DOHH2 (cell line): ENCODE measurements around the gene MTG1.

Experiments used
- H3F3A ChIP-seq: fragments of 200-600 bp; sonication (generic), shearing (Covaris generic); 2 replicates; pipeline ENCODE4 v1.6.0; 2016; ENCODE audit warnings: antibody characterized with exemption, mild to moderate bottlenecking; ENCODE audit not compliant: control insufficient read depth, insufficient read depth
- H3K27ac ChIP-seq: fragments of 200-600 bp; sonication (generic); 2 replicates; pipeline ENCODE4 v1.5.1; 2014; ENCODE audit warnings: low read depth, mild to moderate bottlenecking, low read length, moderate library complexity
- H3K27me3 ChIP-seq: fragments of 200-600 bp; sonication (generic); 2 replicates; pipeline ENCODE4 v1.6.1; 2014; ENCODE audit warnings: mild to moderate bottlenecking, low read length, mixed read lengths; ENCODE audit not compliant: control insufficient read depth
- H3K36me3 ChIP-seq: fragments of 200-600 bp; sonication (generic); 2 replicates; pipeline ENCODE4 v1.6.1; 2014; ENCODE audit warnings: mild to moderate bottlenecking, low read length, moderate library complexity, mixed read lengths; ENCODE audit not compliant: control insufficient read depth
- H3K4me1 ChIP-seq: fragments of 200-600 bp; sonication (generic); 2 replicates; pipeline ENCODE4 v1.6.1; 2014; ENCODE audit warnings: mild to moderate bottlenecking, low read length, mixed read lengths; ENCODE audit not compliant: control insufficient read depth
- H3K4me2 ChIP-seq: fragments of 200-600 bp; sonication (generic); 2 replicates; pipeline ENCODE4 v1.6.0; 2014; ENCODE audit warnings: mild to moderate bottlenecking, low read length, moderate library complexity
- H3K4me3 ChIP-seq: fragments of 200-600 bp; sonication (generic); 2 replicates; pipeline ENCODE4 v1.5.1; 2014; ENCODE audit warnings: mild to moderate bottlenecking, low read length, mixed read lengths
- H3K79me2 ChIP-seq: fragments of 200-600 bp; sonication (generic); 2 replicates; pipeline ENCODE4 v1.6.1; 2014; ENCODE audit warnings: mild to moderate bottlenecking, low read length, mixed read lengths; ENCODE audit not compliant: control insufficient read depth
- H3K9me2 ChIP-seq: fragments of 200-600 bp; sonication (generic); replicated peaks from 2 replicates; pipeline ENCODE4 v1.6.1; 2014; ENCODE audit warnings: mild to moderate bottlenecking, low read length, mixed read lengths; ENCODE audit not compliant: control insufficient read depth
- H3K9me3 ChIP-seq: fragments of 200-600 bp; sonication (generic); 2 replicates; pipeline ENCODE4 v1.6.1; 2014; ENCODE audit warnings: antibody characterized with exemption, low read length, mixed read lengths; ENCODE audit not compliant: control insufficient read depth, insufficient read depth
- H4K20me1 ChIP-seq: fragments of 200-600 bp; sonication (generic); 2 replicates; pipeline ENCODE4 v1.6.0; 2014; ENCODE audit warnings: low read depth, mild to moderate bottlenecking, antibody characterized with exemption, low read length, moderate library complexity; ENCODE audit not compliant: control insufficient read depth, insufficient read depth
- EZH2phosphoT487 ChIP-seq: fragments of 200-600 bp; sonication (generic); IDR thresholded peaks from 2 replicates; pipeline ENCODE4 v1.6.1; 2017; ENCODE audit warnings: borderline replicate concordance, mild to moderate bottlenecking, antibody characterized with exemption, low read length, moderate library complexity, mixed read lengths
- TF ChIP-seq, protein P1 (sequence below): fragments of 200-600 bp; sonication (generic); IDR thresholded peaks from one replicate; pipeline ENCODE4 v1.5.1; 2014; ENCODE audit warnings: antibody characterized with exemption, mild to moderate bottlenecking, low read depth, low read length; ENCODE audit not compliant: poor library complexity, severe bottlenecking

The MTG1 gene

DNA sequence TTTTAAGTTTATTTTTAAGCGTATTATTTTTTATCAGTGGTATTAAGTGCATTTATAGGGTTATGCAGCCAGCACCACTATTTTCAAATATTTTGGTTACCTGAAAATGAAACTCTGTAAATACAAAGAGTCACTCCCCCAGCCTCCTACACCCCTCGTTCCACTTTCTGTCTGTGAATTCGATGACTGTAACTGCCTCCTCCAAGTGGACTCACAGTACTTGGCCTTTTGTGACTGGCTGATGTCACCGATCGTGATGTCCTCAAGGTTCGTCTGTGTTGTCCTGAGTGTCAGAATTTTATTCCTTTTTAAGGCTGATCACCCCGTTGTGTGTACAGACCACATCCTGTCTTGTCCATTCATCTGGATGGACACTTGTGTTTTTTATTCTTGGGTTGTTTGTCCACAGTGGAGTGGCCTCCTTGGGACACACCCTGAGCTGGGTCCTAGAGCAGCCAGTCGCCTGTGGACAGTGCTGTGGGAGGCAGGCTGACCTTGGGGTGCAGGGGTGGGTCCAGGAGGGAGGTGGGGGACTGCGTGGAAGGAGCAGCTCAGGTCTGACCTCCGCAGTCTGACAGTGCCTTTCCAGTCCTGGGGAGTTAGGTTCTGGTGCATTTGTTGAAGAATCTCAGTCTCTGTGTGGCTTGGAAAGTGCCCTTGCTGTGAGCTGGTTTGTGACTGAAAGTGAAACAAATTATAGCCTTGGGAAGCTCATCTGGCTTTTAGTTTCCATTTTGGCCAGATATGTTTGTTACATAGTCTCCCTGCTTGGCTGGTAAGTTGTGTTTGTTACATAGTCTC is 6.9 kb downstream of the MTG1 start:
- 0 out of 2 replicates have a peak, but pooled peaks cover 4% of the 10 kb centered on the region for H3F3A ChIP-seq
- no peaks in the 10 kb centered on the region for H3K9me2 ChIP-seq
- H4K20me1 ChIP-seq = peaks cover 6% of the 10 kb centered on the region
- peaks cover 84% of the 10 kb centered on the region for H3K36me3 ChIP-seq
- no peaks in the 10 kb centered on the region for H3K27me3 ChIP-seq
- no peak overlapping the region for H3K4me2 ChIP-seq
- H3K4me1 ChIP-seq = peaks cover 16% of the 10 kb centered on the region
- H3K79me2 ChIP-seq = peaks cover 70% of the 10 kb centered on the region
- TF ChIP-seq, protein P1, sequence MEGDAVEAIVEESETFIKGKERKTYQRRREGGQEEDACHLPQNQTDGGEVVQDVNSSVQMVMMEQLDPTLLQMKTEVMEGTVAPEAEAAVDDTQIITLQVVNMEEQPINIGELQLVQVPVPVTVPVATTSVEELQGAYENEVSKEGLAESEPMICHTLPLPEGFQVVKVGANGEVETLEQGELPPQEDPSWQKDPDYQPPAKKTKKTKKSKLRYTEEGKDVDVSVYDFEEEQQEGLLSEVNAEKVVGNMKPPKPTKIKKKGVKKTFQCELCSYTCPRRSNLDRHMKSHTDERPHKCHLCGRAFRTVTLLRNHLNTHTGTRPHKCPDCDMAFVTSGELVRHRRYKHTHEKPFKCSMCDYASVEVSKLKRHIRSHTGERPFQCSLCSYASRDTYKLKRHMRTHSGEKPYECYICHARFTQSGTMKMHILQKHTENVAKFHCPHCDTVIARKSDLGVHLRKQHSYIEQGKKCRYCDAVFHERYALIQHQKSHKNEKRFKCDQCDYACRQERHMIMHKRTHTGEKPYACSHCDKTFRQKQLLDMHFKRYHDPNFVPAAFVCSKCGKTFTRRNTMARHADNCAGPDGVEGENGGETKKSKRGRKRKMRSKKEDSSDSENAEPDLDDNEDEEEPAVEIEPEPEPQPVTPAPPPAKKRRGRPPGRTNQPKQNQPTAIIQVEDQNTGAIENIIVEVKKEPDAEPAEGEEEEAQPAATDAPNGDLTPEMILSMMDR = no peak
- TF ChIP-seq EZH2phosphoT487 = no peak
- H3K4me3 ChIP-seq = no peak overlapping the region
- H3K9me3 ChIP-seq = no peaks in the 10 kb centered on the region
- no peak overlapping the region for H3K27ac ChIP-seq

DNA sequence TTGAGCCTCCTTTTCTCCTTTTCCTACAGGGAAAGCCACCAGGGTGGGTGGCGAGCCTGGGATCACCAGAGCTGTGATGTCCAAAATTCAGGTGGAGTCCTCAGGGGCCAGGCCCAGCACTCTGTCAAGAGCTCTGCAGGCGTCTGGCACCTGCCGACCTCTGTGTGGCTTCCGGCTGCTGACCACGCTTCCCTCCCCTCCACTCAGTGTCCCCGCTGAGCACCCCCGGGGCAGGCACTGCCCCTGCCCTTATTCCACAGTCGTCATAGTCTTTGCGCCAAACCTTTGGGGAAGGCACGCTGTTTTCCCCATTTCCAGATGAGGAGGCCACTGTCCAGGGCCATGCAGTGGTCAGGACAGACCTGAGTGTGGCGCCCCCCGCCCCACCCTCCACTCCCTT is 7.5 kb downstream of the MTG1 start:
- no peak for TF ChIP-seq EZH2phosphoT487
- TF ChIP-seq, protein P1 = no peak
- Histone ChIP-seq H3K79me2 (peaks cover 70% of the 10 kb centered on the region), H3K36me3 (peaks cover 82% of the 10 kb centered on the region), H3K27me3 (no peaks in the 10 kb centered on the region), H4K20me1 (peaks cover 6% of the 10 kb centered on the region), H3K27ac (no peak overlapping the region), H3K9me3 (no peaks in the 10 kb centered on the region), H3K4me2 (no peak overlapping the region), H3F3A (0 out of 2 replicates have a peak, but pooled peaks cover 4% of the 10 kb centered on the region), H3K4me3 (no peak overlapping the region), H3K9me2 (no peaks in the 10 kb centered on the region), H3K4me1 (peaks cover 20% of the 10 kb centered on the region)

DNA sequence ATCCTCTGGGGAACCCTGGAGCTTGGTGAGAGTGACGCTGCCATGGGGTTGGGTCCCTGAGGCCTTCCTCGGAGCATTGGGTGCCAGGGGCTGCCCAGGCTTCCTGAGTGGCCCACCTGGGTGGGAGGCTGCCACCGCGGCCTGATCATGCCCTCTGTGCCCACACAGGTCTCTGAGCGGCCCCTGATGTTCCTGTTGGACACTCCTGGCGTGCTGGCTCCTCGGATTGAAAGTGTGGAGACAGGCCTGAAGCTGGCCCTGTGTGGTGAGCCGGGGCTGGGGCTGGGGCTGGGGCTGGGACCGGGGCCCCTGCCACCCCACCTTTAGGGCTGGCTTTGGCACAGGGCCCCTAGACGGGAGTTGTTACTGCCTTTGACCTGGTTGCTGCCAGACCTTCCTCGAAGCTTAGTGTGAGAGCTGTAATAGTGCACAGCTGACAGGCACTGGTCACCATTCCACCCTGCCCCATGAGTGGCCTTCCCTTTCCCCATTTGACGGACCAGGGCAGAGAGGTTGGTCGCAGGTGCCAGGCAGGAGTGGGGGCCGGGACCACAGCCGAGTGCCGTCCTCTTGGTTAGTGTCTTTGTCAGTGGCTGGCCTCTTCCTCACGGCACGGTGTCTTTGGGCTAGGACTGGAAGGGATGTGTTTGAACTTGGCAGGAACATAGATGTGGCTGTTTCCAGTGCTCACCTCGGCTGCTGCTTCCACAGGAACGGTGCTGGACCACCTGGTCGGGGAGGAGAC is 8.2 kb downstream of the MTG1 start:
- Histone ChIP-seq H3F3A (0 out of 2 replicates have a peak, but pooled peaks cover 4% of the 10 kb centered on the region), H3K4me1 (peaks cover 20% of the 10 kb centered on the region), H3K9me2 (no peaks in the 10 kb centered on the region), H3K4me2 (no peak overlapping the region), H3K36me3 (peaks cover 84% of the 10 kb centered on the region), H3K27me3 (no peaks in the 10 kb centered on the region), H3K27ac (no peak overlapping the region), H3K4me3 (no peak overlapping the region), H3K79me2 (peaks cover 70% of the 10 kb centered on the region), H3K9me3 (no peaks in the 10 kb centered on the region), H4K20me1 (peaks cover 6% of the 10 kb centered on the region)
- TF ChIP-seq, protein P1 = no peak
- TF ChIP-seq EZH2phosphoT487 = no peak
